HEK293T (cell line): ENCODE results near the gene SYNGR1.

Experiments
- FOXM1 ChIP-seq: fragments of 450-650 bp; IDR thresholded peaks from 2 replicates; pipeline ENCODE4 v1.6.1; 2017; ENCODE audit warnings: mild to moderate bottlenecking, borderline replicate concordance
- SP1 ChIP-seq: fragments of 450-650 bp; IDR thresholded peaks from 2 replicates; pipeline ENCODE4 v1.6.1; 2017

GRCh38 chr22:39422101-39422500 is 72.3 kb downstream of the SYNGR1 start:
- no peak for TF ChIP-seq FOXM1
- no peak for TF ChIP-seq SP1
